Prostate gland (tissue), 2 donors: ENCODE results near the gene SPARC. TPM values are rescaled to one million over a fixed set of nuclear protein-coding genes. Genes with fewer than 3 reads are reported as not detected.
"Not testable (repeated sequence)": the region's sequence is repeated elsewhere in the genome, so short reads cannot be mapped to it uniquely, and the experiment has no call there.

Experiments
- DNase-seq: peaks from one replicate; pipeline ENCODE4 v3.0.0-alpha.2; 2019; ENCODE audit warnings: low spot score
- H3K27ac ChIP-seq, 2 donors: fragments of 200-600 bp; sonication (generic); 2 replicates each; pipeline ENCODE4 v1.5.1; 2017 to 2019
- H3K27me3 ChIP-seq: fragments of 200-600 bp; sonication (generic); replicated peaks from 2 replicates; pipeline ENCODE4 v1.5.1; 2019; ENCODE audit not compliant: insufficient read depth
- H3K36me3 ChIP-seq, 2 donors: fragments of 200-600 bp; sonication (generic); 1 replicate in 1 of 2; 2 replicates in 1 of 2; pipeline versions ENCODE4 v1.5.1 to v1.8.1; 2017 to 2019
- H3K4me1 ChIP-seq: fragments of 200-600 bp; sonication (generic); replicated peaks from 2 replicates; pipeline ENCODE4 v1.5.1; 2019
- H3K4me3 ChIP-seq, 2 donors: fragments of 200-600 bp; sonication (generic); 2 replicates each; pipeline ENCODE4 v1.5.1; 2017 to 2019
- H3K9me3 ChIP-seq: fragments of 200-600 bp; sonication (generic); 2 replicates; pipeline ENCODE4 v1.5.1; 2017
- CTCF ChIP-seq, 4 experiments: fragments of 200-600 bp in 2 of 4; fragments of 450-650 bp in 2 of 4; sonication (generic) in 2 of 4; IDR thresholded peaks; 1 replicate in 3 of 4; 2 replicates in 1 of 4; pipeline ENCODE4 v1.5.1; 2016 to 2019; ENCODE audit warnings: antibody characterized with exemption in 4 of 4, mild to moderate bottlenecking in 2 of 4, moderate library complexity in 2 of 4
- POLR2A ChIP-seq: fragments of 450-650 bp; IDR thresholded peaks from one replicate; pipeline ENCODE4 v1.6.1; 2016; ENCODE audit warnings: antibody characterized with exemption, mild to moderate bottlenecking
- POLR2AphosphoS5 ChIP-seq: sonication (generic); formaldehyde crosslinking; IDR thresholded peaks from one replicate; pipeline ENCODE4 v1.6.1; 2017; ENCODE audit warnings: antibody characterized with exemption
- WGBS: methylation state at CpG from one replicate; pipeline ENCODE4 v1.1.5; 2018; 5-methylcytosine and 5-hydroxymethylcytosine counted together
- intact Hi-C: fragments of 100-400 bp; cut with DNase I; formaldehyde crosslinking; loops from one replicate; pipeline ENCODE4 v1.14.2; 2022
- total RNA-seq, 2 donors: library from RNA; depleted of rRNA; stranded (reverse); fragments of >200 nt; gene quantifications; one replicate each; pipeline ENCODE4 v1.1.0, GENCODE V29; 2016

SPARC gene
- total RNA-seq, 2 donors from 2014 or later, result 101 to 2,249 TPM

- no peaks in the 10 kb centered on the region for H3K9me3 ChIP-seq
- peaks cover 2% of the 10 kb centered on the region for H3K27me3 ChIP-seq
- H3K27ac ChIP-seq, result no peak overlapping the region
- 81% methylated on average over 1 of the region's 1 CpG for WGBS
- H3K4me3 ChIP-seq, result no peak overlapping the region
- no peaks in the 10 kb centered on the region for H3K4me1 ChIP-seq
- H3K36me3 ChIP-seq, result no peaks in the 10 kb centered on the region
- intact Hi-C loops, result no loop called here
- DNase-seq, result no peak
- no peak for TF ChIP-seq CTCF (IDR thresholded peaks at IDR 0.05)
- no peak for TF ChIP-seq POLR2A
- no peak for TF ChIP-seq POLR2AphosphoS5
Measured at GRCh38 chr5:151703227-151703626, 16.5 kb upstream of the SPARC start.

- no peaks in the 10 kb centered on the region for H3K9me3 ChIP-seq
- no peak for TF ChIP-seq POLR2A
- no peak for TF ChIP-seq POLR2AphosphoS5
- TF ChIP-seq CTCF (IDR thresholded peaks at IDR 0.05), result no peak
- no peak for DNase-seq
- no peak overlapping the region for H3K27ac ChIP-seq
- intact Hi-C loops, result no loop called here
- H3K27me3 ChIP-seq, result peaks cover 2% of the 10 kb centered on the region
- no peaks in the 10 kb centered on the region for H3K4me1 ChIP-seq
- no peak overlapping the region for H3K4me3 ChIP-seq
- H3K36me3 ChIP-seq, result no peaks in the 10 kb centered on the region
Measured at GRCh38 chr5:151700820-151701219, 14.1 kb upstream of the SPARC start.

GRCh38 chr5:151700296-151700695, 13.6 kb upstream of the SPARC start:
- Histone ChIP-seq H3K4me1 (no peaks in the 10 kb centered on the region), H3K36me3 (no peaks in the 10 kb centered on the region), H3K27me3 (peaks cover 2% of the 10 kb centered on the region), H3K27ac (no peak overlapping the region), H3K4me3 (no peak overlapping the region), H3K9me3 (no peaks in the 10 kb centered on the region)
- no peak for DNase-seq
- intact Hi-C loops, result no loop called here
- 97% methylated on average over 2 of the region's 2 CpGs for WGBS
- TF ChIP-seq POLR2AphosphoS5 (no peak), CTCF (IDR thresholded peaks at IDR 0.05) (no peak), POLR2A (no peak)

- DNase-seq, result no peak
- 57% methylated on average over 13 of the region's 13 CpGs for WGBS
- Histone ChIP-seq H3K4me3 (no peak overlapping the region), H3K4me1 (no peaks in the 10 kb centered on the region), H3K9me3 (no peaks in the 10 kb centered on the region), H3K27ac (peak overlapping the region; percentile 36 to 65), H3K36me3 (no peaks in the 10 kb centered on the region), H3K27me3 (peaks cover 2% of the 10 kb centered on the region)
- intact Hi-C loops, result no loop called here
- TF ChIP-seq POLR2AphosphoS5 (no peak), POLR2A (no peak), CTCF (IDR thresholded peaks at IDR 0.05) (no peak)
Measured at GRCh38 chr5:151699071-151699901, 12.6 kb upstream of the SPARC start.

- WGBS, result 98% methylated on average over 4 of the region's 4 CpGs
- H3K4me1 ChIP-seq, result not testable (repeated sequence)
Measured at GRCh38 chr5:151698081-151698480, 11.4 kb upstream of the SPARC start.

More at GRCh38 chr5:151698081-151698480, 11.4 kb upstream of the SPARC start:
- peak overlapping the region; percentile 45 to 48 for H3K27ac ChIP-seq
- DNase-seq, H3K4me3 ChIP-seq, H3K9me3 ChIP-seq, intact Hi-C loops, H3K36me3 ChIP-seq, H3K27me3 ChIP-seq: not testable (repeated sequence)
